GM19240 (cell line): Measurements from ENCODE around the gene FEV.
"Not testable (repeated sequence)": the region's sequence is repeated elsewhere in the genome, so short reads cannot be mapped to it uniquely, and the experiment has no call there.

Experiments used
- DNase-seq: peaks from one replicate; pipeline ENCODE4 v3.0.0; 2011; ENCODE audit warnings: low spot score; ENCODE audit not compliant: insufficient read length

Gene FEV

DNA sequence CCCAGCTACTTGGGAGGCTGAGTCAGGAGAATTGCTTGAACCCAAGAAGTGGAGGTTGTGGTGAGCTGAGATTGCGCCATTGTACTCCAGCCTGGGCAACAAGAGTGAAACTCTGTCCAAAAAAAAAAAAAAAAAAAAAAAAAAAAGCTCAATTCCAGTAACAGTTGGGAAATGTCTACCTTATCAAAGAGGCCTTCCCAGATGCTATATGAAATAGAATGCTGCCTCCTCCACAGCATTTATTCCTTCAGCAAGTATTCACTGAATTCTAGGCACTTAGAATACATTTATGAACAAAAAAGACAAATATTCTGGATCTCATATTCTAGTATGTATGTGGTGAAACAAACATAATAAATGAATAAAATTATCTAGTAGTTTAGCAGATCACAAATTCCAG is 38.4 kb downstream of the FEV start:
- no peak for DNase-seq

DNA sequence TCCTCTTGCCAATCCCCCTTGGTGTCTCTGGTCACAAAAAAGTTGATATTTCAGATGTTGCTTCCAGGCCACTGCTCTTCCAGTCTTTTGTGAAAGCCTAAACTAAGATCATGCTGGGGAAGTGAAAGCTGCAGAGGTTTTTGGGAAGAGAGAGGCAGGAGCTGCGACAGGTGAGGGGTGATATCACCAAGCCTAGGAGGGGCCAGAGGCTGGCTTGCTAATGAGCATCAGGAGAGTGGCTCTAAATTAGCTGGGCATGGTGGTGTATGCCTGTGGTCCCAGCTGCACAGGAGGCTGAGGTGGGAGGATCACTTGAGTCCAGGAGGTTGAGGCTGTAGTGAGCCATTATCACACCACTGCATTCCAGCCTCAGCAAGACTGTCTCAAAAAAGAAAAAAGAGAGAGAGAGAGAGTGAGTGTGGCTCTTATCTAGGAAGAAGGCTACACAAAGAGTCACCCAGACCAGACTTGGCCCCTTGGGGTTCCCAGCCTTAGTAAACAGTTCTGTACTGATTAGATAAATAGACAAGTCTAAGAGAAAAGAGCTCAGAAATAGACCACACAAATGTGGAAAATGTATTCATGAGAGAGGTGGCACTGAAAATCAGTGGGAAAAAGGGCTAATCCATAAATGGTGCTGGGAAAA is 40.1 kb downstream of the FEV start:
- no peak for DNase-seq

DNA sequence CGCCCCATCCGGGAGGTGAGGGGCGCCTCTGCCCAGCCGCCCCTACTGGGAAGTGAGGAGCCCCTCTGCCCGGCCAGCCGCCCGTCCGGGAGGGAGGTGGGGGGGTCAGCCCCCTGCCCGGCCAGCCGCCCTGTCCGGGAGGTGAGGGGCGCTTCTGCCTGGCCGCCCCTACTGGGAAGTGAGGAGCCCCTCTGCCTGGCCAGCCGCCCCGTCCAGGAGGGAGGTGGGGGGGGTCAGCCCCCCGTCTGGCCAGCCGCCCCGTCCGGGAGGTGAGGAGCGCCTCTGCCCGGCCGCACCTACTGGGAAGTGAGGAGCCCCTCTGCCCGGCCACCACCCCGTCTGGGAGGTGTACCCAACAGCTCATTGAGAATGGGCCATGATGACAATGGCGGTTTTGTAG is 53.2 kb downstream of the FEV start:
- DNase-seq, result not testable (repeated sequence)
